ENCODE results near the gene MRPL58.
"Not testable (repeated sequence)": the region's sequence is repeated elsewhere in the genome, so short reads cannot be mapped to it uniquely, and the experiment has no call there.

Gene MRPL58

GRCh38 chr17:74987909-74988711 is 24.4 kb upstream of the MRPL58 start:
- no peak for DNase-seq

- DNase-seq = no peak
These were observed 21.8 kb upstream of the MRPL58 start for GRCh38 chr17:74990581-74991105.

- no peak for DNase-seq
These were observed 20.2 kb upstream of the MRPL58 start for GRCh38 chr17:74992223-74992622.

- DNase-seq = no peak
These were observed 18.0 kb upstream of the MRPL58 start for GRCh38 chr17:74994440-74994839.

GRCh38 chr17:74995847-74996246 is 16.6 kb upstream of the MRPL58 start:
- no peak for DNase-seq

GRCh38 chr17:74998783-74999182 is 13.7 kb upstream of the MRPL58 start:
- DNase-seq = no peak

- no peak for DNase-seq
These were observed 12.9 kb upstream of the MRPL58 start for GRCh38 chr17:74999523-74999922.

GRCh38 chr17:75001915-75002843 is 10.3 kb upstream of the MRPL58 start:
- no peak for DNase-seq

GRCh38 chr17:75003070-75003956 is 9.2 kb upstream of the MRPL58 start:
- DNase-seq = no peak

- DNase-seq = no peak
These were observed 8.5 kb upstream of the MRPL58 start for GRCh38 chr17:75003957-75004355.

- no peak for DNase-seq
These were observed 8.1 kb upstream of the MRPL58 start for GRCh38 chr17:75004371-75004770.

GRCh38 chr17:75005291-75005690 is 7.2 kb upstream of the MRPL58 start:
- DNase-seq = no peak

GRCh38 chr17:75006084-75006483 is 6.4 kb upstream of the MRPL58 start:
- not testable (repeated sequence) for DNase-seq

GRCh38 chr17:75006653-75007052 is 5.8 kb upstream of the MRPL58 start:
- no peak for DNase-seq

- DNase-seq = no peak
These were observed 4.1 kb upstream of the MRPL58 start for GRCh38 chr17:75008373-75008772.

GRCh38 chr17:75009139-75009724 is 3.2 kb upstream of the MRPL58 start:
- no peak for DNase-seq

- no peak for DNase-seq
These were observed 1.6 kb upstream of the MRPL58 start for GRCh38 chr17:75010683-75011400.

GRCh38 chr17:75011401-75012095 is 922 bp upstream of the MRPL58 start:
- DNase-seq = no peak

- DNase-seq = no peak
These were observed 449 bp upstream of the MRPL58 start for GRCh38 chr17:75012096-75012345.

GRCh38 chr17:75013092-75013559 is 656 bp downstream of the MRPL58 start:
- no peak for DNase-seq

GRCh38 chr17:75019146-75019545 is 6.7 kb downstream of the MRPL58 start:
- no peak for DNase-seq
